ENCODE results near the gene RBFA.

The RBFA gene, protein sequence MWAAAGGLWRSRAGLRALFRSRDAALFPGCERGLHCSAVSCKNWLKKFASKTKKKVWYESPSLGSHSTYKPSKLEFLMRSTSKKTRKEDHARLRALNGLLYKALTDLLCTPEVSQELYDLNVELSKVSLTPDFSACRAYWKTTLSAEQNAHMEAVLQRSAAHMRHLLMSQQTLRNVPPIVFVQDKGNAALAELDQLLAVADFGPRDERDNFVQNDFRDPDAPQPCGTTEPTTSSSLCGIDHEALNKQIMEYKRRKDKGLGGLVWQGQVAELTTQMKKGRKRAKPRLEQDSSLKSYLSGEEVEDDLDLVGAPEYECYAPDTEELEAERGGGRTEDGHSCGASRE

DNA sequence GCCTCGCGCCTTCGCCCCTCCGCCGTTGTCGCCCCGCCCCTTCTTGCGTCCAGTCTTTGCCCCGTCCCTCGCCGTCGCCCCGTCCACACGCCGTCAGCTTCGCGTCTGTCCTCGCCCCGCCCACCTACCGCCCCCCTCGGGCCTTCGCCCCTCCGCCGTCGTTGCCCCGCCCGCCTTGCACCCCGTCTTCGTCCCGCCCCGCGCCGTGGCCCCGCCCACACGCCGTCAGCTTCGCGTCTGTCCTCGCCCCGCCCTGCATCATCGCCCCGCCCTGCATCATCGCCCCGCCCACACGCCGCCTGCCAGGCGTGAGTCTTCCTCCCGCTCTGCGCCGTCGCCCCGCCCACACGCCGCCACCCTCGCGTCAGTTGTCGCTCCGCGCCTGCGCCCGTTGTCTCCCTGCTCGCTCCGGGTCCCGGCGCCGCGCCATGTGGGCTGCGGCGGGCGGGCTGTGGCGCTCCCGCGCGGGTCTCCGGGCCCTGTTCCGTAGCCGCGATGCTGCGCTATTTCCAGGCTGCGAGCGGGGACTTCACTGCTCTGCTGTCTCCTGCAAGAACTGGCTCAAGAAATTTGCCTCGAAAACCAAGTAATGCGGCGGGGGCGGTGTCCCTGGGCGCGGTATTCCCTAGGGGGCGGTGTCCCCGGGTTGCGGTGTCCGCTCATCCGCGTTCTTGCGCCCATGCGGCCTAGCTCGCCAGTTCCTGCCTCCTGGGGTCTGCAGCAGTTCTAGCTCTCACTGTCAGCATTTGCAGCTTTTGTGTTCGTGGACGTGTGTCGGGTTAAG is at the start of gene RBFA:
Gene RBFA, plus strand, starts transcription at position 367 of the 784 bp plus-strand sequence. Its CDS starts 62 bp downstream, at position 429.
- TF ChIP-seq, protein P1, sequence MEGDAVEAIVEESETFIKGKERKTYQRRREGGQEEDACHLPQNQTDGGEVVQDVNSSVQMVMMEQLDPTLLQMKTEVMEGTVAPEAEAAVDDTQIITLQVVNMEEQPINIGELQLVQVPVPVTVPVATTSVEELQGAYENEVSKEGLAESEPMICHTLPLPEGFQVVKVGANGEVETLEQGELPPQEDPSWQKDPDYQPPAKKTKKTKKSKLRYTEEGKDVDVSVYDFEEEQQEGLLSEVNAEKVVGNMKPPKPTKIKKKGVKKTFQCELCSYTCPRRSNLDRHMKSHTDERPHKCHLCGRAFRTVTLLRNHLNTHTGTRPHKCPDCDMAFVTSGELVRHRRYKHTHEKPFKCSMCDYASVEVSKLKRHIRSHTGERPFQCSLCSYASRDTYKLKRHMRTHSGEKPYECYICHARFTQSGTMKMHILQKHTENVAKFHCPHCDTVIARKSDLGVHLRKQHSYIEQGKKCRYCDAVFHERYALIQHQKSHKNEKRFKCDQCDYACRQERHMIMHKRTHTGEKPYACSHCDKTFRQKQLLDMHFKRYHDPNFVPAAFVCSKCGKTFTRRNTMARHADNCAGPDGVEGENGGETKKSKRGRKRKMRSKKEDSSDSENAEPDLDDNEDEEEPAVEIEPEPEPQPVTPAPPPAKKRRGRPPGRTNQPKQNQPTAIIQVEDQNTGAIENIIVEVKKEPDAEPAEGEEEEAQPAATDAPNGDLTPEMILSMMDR (conservative IDR thresholded peaks at IDR 0.05; ENCODE audit: low read depth, low read length) = peak; percentile 78
- H4K20me1 ChIP-seq (ENCODE audit: insufficient read depth) = no peaks in the 10 kb centered on the region
- peak within 1 kb of the TSS; percentile 98 for H2AFZ ChIP-seq (ENCODE audit: low read depth)
- H3K79me2 ChIP-seq (ENCODE audit: insufficient read depth, low read depth) = peaks cover 22% of the 10 kb centered on the region
- H3K4me3 ChIP-seq (IDR thresholded peaks at IDR 0.05; ENCODE audit: insufficient read depth, low read depth, low read length) = no peak within 1 kb of the TSS
- peaks cover 6% of the 10 kb centered on the region; the same call in 1 of the 2 replicates for H3K36me3 ChIP-seq (ENCODE audit: insufficient read depth)
- peak within 1 kb of the TSS; percentile 87 for H3K4me2 ChIP-seq
- peaks cover 9% of the 10 kb centered on the region for H3K4me1 ChIP-seq (ENCODE audit: low read depth, poor library complexity, severe bottlenecking)
- peak within 1 kb of the TSS; percentile 83 for H3K9ac ChIP-seq
- H3K27me3 ChIP-seq (ENCODE audit: insufficient read depth, low read depth) = no peaks in the 10 kb centered on the region
- peak within 1 kb of the TSS; percentile 75 for H3K27ac ChIP-seq

DNA sequence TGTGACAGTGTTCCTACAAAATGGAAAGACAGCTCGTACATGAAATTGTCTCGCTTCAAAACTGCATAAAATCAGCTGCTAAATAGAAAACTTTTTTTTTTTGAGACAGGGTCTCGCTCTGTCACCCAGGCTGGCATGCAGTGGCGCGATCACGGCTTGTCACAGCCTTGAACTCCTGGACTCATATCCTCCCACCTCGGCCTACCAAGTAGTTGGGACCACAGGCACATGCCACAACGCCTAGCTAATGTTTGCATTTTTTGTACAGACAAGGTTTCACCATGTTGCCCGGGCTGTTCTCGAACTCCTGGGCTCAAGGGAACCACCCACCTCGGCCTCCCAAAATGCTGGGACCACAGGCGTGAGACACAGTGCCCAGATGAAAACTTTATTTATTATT is 49.1 kb upstream of the RBFA start:
- Histone ChIP-seq H3K4me2 (0 out of 2 replicates have a peak overlapping the region, but pooled peaks have one; percentile 16), H4K20me1 (ENCODE audit: insufficient read depth) (peaks cover 53% of the 10 kb centered on the region)

DNA sequence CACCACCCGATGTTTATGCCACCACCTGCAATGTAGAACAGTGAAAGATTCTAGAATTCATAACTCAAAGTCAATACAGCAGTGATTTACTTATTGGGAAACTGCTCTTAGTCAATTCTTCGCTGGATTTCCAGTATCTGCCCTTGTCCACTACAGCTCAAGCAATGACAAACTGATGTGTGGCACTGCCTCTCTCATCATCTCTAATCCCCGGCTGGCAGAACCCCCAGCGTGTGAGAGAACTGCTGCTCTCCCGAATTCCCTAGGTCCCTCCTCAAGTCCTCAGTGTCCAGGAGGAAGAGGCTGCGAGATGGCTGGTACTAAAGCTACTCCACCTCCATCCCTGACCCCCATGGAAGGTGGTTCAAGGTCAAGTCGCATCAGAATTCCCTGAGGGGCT is 47.5 kb upstream of the RBFA start:
- H3K9ac ChIP-seq = peak overlapping the region; percentile 96
- H4K20me1 ChIP-seq (ENCODE audit: insufficient read depth) = peaks cover 37% of the 10 kb centered on the region
- H3K27ac ChIP-seq = no peak overlapping the region
- peaks cover 66% of the 10 kb centered on the region for H3K79me2 ChIP-seq (ENCODE audit: insufficient read depth, low read depth)
- no peaks in the 10 kb centered on the region; the same call in 1 of the 2 replicates for H3K36me3 ChIP-seq (ENCODE audit: insufficient read depth)
- peaks cover 30% of the 10 kb centered on the region for H3K4me1 ChIP-seq (ENCODE audit: low read depth, poor library complexity, severe bottlenecking)
- H3K4me2 ChIP-seq = peak overlapping the region; percentile 86
- peak overlapping the region; percentile 7 for H3K4me3 ChIP-seq (IDR thresholded peaks at IDR 0.05; ENCODE audit: insufficient read depth, low read depth, low read length)
- no peak overlapping the region for H2AFZ ChIP-seq (ENCODE audit: low read depth)
- H3K27me3 ChIP-seq (ENCODE audit: insufficient read depth, low read depth) = no peaks in the 10 kb centered on the region
- TF ChIP-seq, protein P1 (conservative IDR thresholded peaks at IDR 0.05; ENCODE audit: low read depth, low read length) = no peak

More for the DNA sequence above, 49.1 kb upstream of the RBFA start:
- peaks cover 81% of the 10 kb centered on the region for H3K79me2 ChIP-seq (ENCODE audit: insufficient read depth, low read depth)
- no peak overlapping the region for H3K27ac ChIP-seq
- H2AFZ ChIP-seq (ENCODE audit: low read depth) = no peak overlapping the region
- TF ChIP-seq, protein P1 (conservative IDR thresholded peaks at IDR 0.05; ENCODE audit: low read depth, low read length) = no peak
- no peaks in the 10 kb centered on the region; the same call in 1 of the 2 replicates for H3K36me3 ChIP-seq (ENCODE audit: insufficient read depth)
- no peaks in the 10 kb centered on the region for H3K27me3 ChIP-seq (ENCODE audit: insufficient read depth, low read depth)
- peaks cover 30% of the 10 kb centered on the region for H3K4me1 ChIP-seq (ENCODE audit: low read depth, poor library complexity, severe bottlenecking)
- H3K4me3 ChIP-seq (IDR thresholded peaks at IDR 0.05; ENCODE audit: insufficient read depth, low read depth, low read length) = no peak overlapping the region
- H3K9ac ChIP-seq = no peak overlapping the region

- Histone ChIP-seq H3K4me2 (peak overlapping the region; percentile 86), H3K4me3 (IDR thresholded peaks at IDR 0.05; ENCODE audit: insufficient read depth, low read depth, low read length) (peak overlapping the region; percentile 7), H3K4me1 (ENCODE audit: low read depth, poor library complexity, severe bottlenecking) (peaks cover 30% of the 10 kb centered on the region), H2AFZ (ENCODE audit: low read depth) (peak overlapping the region; percentile 88; the same call in 1 of the 2 replicates), H3K27me3 (ENCODE audit: insufficient read depth, low read depth) (no peaks in the 10 kb centered on the region), H4K20me1 (ENCODE audit: insufficient read depth) (peaks cover 31% of the 10 kb centered on the region), H3K9ac (peak overlapping the region; percentile 96), H3K79me2 (ENCODE audit: insufficient read depth, low read depth) (peaks cover 57% of the 10 kb centered on the region), H3K27ac (peak overlapping the region; percentile 88), H3K36me3 (ENCODE audit: insufficient read depth) (no peaks in the 10 kb centered on the region; the same call in 1 of the 2 replicates)
- TF ChIP-seq, protein P1 (conservative IDR thresholded peaks at IDR 0.05; ENCODE audit: low read depth, low read length) = no peak
Measured at GRCh38 chr18:79987566-79987965, 46.7 kb upstream of the RBFA start.
